HepG2 (cell line): ENCODE results near the gene TNFRSF6B. TPM values are rescaled to one million over a fixed set of nuclear protein-coding genes. Genes with fewer than 3 reads are reported as not detected.

ENCODE experiments used
- AGO2 ChIP-seq: fragments of 200-400 bp; formaldehyde crosslinking; optimal IDR thresholded peaks from 2 replicates; pipeline ENCODE3; 2017; ENCODE audit warnings: mild to moderate bottlenecking, low read depth, low read length, moderate library complexity
- AHR ChIP-seq: IDR thresholded peaks from 2 replicates; pipeline ENCODE4 v1.6.1; 2018; ENCODE audit warnings: missing genetic modification reagents, missing compliant biosample characterization
- FOXK1 ChIP-seq: sonication (generic); formaldehyde crosslinking; IDR thresholded peaks from 2 replicates; pipeline ENCODE4 v1.4.0; 2020; ENCODE audit warnings: low read depth, missing genetic modification reagents, borderline replicate concordance
- FOXO4 ChIP-seq: sonication (generic); formaldehyde crosslinking; conservative IDR thresholded peaks from 2 replicates; pipeline ENCODE4 v1.8.1; 2023; ENCODE audit warnings: missing genetic modification reagents
- KDM2A ChIP-seq: sonication (generic); formaldehyde crosslinking; IDR thresholded peaks from 2 replicates; pipeline ENCODE4 v1.4.0; 2020; ENCODE audit warnings: low read depth, missing genetic modification reagents, borderline replicate concordance
- PAWR ChIP-seq: sonication (generic); formaldehyde crosslinking; IDR thresholded peaks from 2 replicates; pipeline ENCODE4 v1.4.0; 2020; ENCODE audit warnings: missing genetic modification reagents, mild to moderate bottlenecking, borderline replicate concordance
- SUZ12 ChIP-seq: fragments of 150-350 bp; IDR thresholded peaks from 2 replicates; pipeline ENCODE4 v1.6.1; 2014; ENCODE audit warnings: low read depth, low read length
- TAF15 ChIP-seq: fragments of 200-400 bp; formaldehyde crosslinking; IDR thresholded peaks from one replicate; pipeline ENCODE4 v1.6.1; 2018; ENCODE audit warnings: mild to moderate bottlenecking, low read depth, low read length; ENCODE audit not compliant: poor library complexity, severe bottlenecking
- TCF7L2 ChIP-seq: IDR thresholded peaks from 2 replicates; pipeline ENCODE4 v1.6.1; 2011; ENCODE audit warnings: mild to moderate bottlenecking, low read depth, low read length, moderate library complexity
- TFDP1 ChIP-seq: IDR thresholded peaks from 2 replicates; pipeline ENCODE4 v1.6.1; 2016; ENCODE audit warnings: missing compliant biosample characterization, missing genetic modification reagents, borderline replicate concordance
- TFDP2 ChIP-seq: sonication (generic); formaldehyde crosslinking; IDR thresholded peaks from 2 replicates; pipeline ENCODE4 v1.4.0; 2020; ENCODE audit warnings: missing genetic modification reagents
- TFE3 ChIP-seq: IDR thresholded peaks from 2 replicates; pipeline ENCODE4 v1.6.1; 2016
- ZBTB21 ChIP-seq: sonication (generic); formaldehyde crosslinking; IDR thresholded peaks from 2 replicates; pipeline ENCODE4 v1.4.0; 2020; ENCODE audit warnings: missing genetic modification reagents
- ZIK1 ChIP-seq: sonication (generic); formaldehyde crosslinking; IDR thresholded peaks from 2 replicates; pipeline ENCODE4 v1.5.0; 2020; ENCODE audit warnings: mild to moderate bottlenecking, low read depth, missing genetic modification reagents, borderline replicate concordance
- ZNF20 ChIP-seq: sonication (generic); formaldehyde crosslinking; IDR thresholded peaks from 2 replicates; pipeline ENCODE4 v1.4.0; 2020; ENCODE audit warnings: mild to moderate bottlenecking, moderate library complexity, missing genetic modification reagents
- ZNF335 ChIP-seq: sonication (generic); formaldehyde crosslinking; IDR thresholded peaks from 2 replicates; pipeline ENCODE4 v1.4.0; 2020; ENCODE audit warnings: missing genetic modification reagents
- ZNF562 ChIP-seq: sonication (generic); formaldehyde crosslinking; IDR thresholded peaks from 2 replicates; pipeline ENCODE4 v1.8.0; 2022; ENCODE audit warnings: missing genetic modification reagents, borderline replicate concordance
- ZNF766 ChIP-seq: sonication (generic); formaldehyde crosslinking; IDR thresholded peaks from 2 replicates; pipeline ENCODE4 v1.5.0; 2020; ENCODE audit warnings: missing genetic modification reagents, borderline replicate concordance
- ZNF83 ChIP-seq: sonication (generic); formaldehyde crosslinking; IDR thresholded peaks from 2 replicates; pipeline ENCODE4 v1.4.0; 2020; ENCODE audit warnings: missing genetic modification reagents, mild to moderate bottlenecking, borderline replicate concordance
- ZZZ3 ChIP-seq: sonication (generic); formaldehyde crosslinking; IDR thresholded peaks from 2 replicates; pipeline ENCODE4 v1.4.0; 2020; ENCODE audit warnings: missing genetic modification reagents, mild to moderate bottlenecking, borderline replicate concordance
- polyA plus RNA-seq, 8 experiments: library from polyadenylated mRNA; depleted of rRNA in 3 of 8; stranded (reverse) in 7 of 8; unstranded in 1 of 8; fragments of >200 nt; fragmentation: Illumina TruSeq in 4 of 8; extraction: Trizol in 4 of 8; gene quantifications; 2 replicates each; pipeline versions ENCODE4 v1.2.1 to v1.2.3, GENCODE V29; 2011 to 2016; ENCODE audit warnings: low read depth in 4 of 8, missing spikeins in 1 of 8, mixed read lengths in 1 of 8; ENCODE audit not compliant: insufficient read depth in 1 of 8
- total RNA-seq, 5 experiments: library from RNA; depleted of rRNA; stranded (reverse); fragments of >200 nt; fragmentation: Illumina TruSeq; extraction: Trizol; gene quantifications; 2 replicates each; pipeline ENCODE4 v1.2.3, GENCODE V29; 2016; ENCODE audit warnings: low read depth in 1 of 5

The TNFRSF6B gene
- total and polyA plus RNA-seq, 2 of the 13 experiments (the other 11 are each of a cell fraction or from before 2014, with no cell fraction given), result 0.24 TPM; not detected in 1

GRCh38 chr20:63707558-63708300, 11.3 kb downstream of the TNFRSF6B start, which contains the start of the genes ARFRP1 and ZGPAT (continued):
- peak; percentile 94 for TF ChIP-seq TFDP1 (CRISPR knock-in tag)
- TF ChIP-seq ZBTB21, result 0 out of 2 replicates have a peak, but pooled peaks have one; percentile 40
- TF ChIP-seq TFE3 (CRISPR knock-in tag), result peak; percentile 75; the same call in 1 of the 2 replicates
- TF ChIP-seq TFDP2, result peak; percentile 91
- peak; percentile 86 for TF ChIP-seq TAF15
- peak; percentile 96 for TF ChIP-seq KDM2A
- TF ChIP-seq ZNF335 (CRISPR knock-in tag), result no peak
- no peak; the same call in 1 of the 2 replicates for TF ChIP-seq ZNF562 (CRISPR knock-in tag)
- peak; percentile 98 for TF ChIP-seq FOXO4 (CRISPR knock-in tag)
- peak; percentile 97 for TF ChIP-seq FOXK1 (CRISPR knock-in tag)
- peak; percentile 98 for TF ChIP-seq ZZZ3 (CRISPR knock-in tag)
- TF ChIP-seq ZIK1, result peak; percentile 98
- TF ChIP-seq AGO2, result peak; percentile 93
- TF ChIP-seq ZNF766, result peak; percentile 93
- TF ChIP-seq SUZ12, result peak; percentile 89
- no peak for TF ChIP-seq ZNF20 (CRISPR knock-in tag)
- TF ChIP-seq PAWR (CRISPR knock-in tag), result no peak; the same call in 1 of the 2 replicates
- no peak for TF ChIP-seq TCF7L2
- peak; percentile 93; the same call in 1 of the 2 replicates for TF ChIP-seq AHR (CRISPR knock-in tag)
- TF ChIP-seq ZNF83 (CRISPR knock-in tag), result peak; percentile 97; the same call in 1 of the 2 replicates
